HG03025 (cell line): ENCODE measurements around the gene WDR38.
"Not testable (repeated sequence)": the region's sequence is repeated elsewhere in the genome, so short reads cannot be mapped to it uniquely, and the experiment has no call there.

ENCODE experiments used
- ATAC-seq: cut with Tn5 transposase; IDR thresholded peaks from one replicate; pipeline ENCODE4 v1.9.1; 2021; ENCODE audit warnings: mild to moderate bottlenecking, moderate library complexity; ENCODE audit not compliant: unreplicated experiment, low FRiP score

The WDR38 gene

DNA sequence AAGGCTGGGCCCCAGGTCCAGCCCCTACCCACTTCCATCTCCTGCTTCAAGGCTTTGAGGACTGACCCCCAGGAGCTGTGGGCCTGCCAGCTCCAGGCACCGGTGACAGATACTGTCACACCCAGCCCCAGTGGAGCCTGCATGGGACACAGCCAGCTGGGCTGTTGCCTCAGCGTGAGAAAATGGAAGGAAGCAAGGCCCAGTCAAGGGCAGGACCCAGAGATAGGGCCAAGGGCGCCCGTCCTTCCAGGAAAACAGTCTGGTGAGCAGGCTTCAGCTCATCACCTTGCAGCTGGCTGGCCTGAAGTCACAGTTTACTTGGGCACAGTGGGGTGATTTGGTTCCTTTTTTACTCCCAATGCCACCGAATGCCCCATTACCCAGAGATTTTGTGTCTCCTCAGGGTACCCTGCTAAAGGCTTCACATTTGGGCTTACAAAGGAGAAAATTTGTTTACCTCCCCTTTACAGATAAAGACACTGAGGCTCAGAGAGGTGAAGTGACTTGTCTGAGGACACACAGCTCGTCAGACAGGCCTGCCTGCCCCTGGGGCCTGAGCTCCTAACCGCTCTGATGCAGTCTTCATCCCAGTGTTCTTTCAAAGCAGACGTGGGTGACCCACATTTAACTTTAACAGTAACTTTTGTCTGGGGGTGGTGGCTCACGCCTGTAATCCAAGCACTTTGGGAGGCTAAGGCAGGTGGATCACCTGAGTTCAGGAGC, 21.5 kb upstream of the WDR38 start:
- no peak for ATAC-seq

DNA sequence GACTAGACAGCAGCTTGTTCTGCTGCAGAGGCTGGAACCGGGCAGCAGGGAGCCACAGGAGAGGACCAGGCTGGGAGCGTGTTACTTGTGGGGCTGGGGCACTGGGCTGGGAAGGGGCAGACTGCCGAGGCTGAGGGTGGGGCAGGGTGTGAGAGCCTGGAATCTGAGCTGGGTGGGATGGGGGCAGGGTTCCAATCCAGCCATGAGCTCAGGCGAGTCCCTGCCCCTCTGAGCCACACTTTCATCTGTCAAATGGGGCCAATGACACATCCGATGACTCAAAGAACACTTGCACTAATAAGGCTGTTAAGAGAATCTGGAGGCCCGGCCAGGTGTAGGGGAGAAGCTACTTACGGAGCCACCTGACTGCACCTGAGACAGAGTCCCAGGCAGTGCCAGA, 18.7 kb upstream of the WDR38 start:
- ATAC-seq: no peak

DNA sequence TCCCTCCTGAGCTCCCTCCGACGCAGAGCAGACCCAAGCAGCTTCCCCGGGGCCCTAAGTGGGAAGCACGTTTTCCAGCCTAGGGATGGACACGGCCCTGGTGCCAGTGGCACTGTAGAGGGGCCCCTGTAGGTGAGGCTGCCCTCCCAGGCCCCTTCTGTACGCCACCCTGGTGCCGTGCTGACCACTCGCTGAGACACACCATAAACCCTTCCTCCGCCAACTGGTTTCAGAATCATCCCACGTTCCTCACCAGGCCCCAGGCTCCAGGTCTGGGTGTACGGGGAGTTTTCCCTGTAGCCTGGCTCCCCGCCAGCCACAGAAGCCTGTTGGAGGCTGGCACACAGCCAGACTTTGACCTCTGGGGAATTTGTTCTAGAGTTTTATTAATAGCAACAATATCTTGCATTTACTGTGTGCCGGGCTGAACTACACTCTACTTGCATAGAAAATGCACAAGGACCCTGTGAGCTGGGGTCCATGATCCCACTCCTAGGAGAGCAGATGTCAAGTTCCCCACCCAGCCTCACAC, 18.2 kb upstream of the WDR38 start:
- no peak for ATAC-seq

DNA sequence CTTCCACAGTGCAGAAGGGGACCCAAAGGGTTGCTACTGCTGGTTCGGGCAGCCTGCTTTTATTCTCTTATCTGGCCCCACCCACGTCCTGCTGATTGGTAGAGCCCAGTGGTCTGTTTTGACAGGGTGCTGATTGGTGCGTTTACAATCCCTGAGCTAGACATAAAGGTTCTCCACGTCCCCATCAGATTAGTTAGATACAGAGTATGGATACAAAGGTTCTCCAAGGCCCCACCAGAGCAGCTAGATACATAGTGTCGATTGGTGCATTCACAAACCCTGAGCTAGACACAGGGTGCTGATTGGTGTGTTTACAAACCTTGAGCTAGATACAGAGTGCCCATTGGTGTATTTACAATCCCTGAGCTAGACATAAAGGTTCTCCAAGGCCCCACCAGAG, 15.1 kb upstream of the WDR38 start:
- not testable (repeated sequence) for ATAC-seq

DNA sequence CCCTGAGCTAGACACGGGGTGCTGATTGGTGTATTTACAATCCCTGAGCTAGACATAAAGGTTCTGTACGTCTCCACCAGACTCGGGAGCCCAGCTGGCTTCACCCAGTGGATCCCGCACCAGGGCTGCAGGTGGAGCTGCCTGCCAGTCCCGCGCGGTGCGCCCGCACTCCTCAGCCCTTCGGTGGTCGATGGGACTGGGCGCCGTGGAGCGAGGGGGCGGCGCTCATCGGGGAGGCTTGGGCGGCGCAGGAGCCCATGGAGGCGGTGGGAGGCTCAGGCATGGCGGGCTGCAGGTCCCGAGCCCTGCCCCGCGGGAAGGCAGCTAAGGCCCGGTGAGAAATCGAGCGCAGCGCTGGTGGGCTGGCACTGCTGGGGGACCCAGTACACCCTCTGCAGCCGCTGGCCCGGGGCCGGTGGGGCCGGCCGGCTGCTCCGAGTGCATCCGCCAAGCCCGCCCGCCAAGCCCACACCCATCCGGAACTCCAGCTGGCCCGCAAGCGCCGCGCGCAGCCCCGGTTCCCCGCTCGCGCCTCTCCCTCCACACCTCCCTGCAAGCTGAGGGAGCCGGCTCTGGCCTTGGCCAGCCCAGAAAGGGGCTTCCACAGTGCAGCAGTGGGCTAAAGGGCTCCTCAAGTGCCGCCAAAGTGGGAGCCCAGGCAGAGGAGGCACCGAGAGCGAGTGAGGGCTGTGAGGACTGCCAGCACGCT, 14.5 kb upstream of the WDR38 start:
- not testable (repeated sequence) for ATAC-seq

DNA sequence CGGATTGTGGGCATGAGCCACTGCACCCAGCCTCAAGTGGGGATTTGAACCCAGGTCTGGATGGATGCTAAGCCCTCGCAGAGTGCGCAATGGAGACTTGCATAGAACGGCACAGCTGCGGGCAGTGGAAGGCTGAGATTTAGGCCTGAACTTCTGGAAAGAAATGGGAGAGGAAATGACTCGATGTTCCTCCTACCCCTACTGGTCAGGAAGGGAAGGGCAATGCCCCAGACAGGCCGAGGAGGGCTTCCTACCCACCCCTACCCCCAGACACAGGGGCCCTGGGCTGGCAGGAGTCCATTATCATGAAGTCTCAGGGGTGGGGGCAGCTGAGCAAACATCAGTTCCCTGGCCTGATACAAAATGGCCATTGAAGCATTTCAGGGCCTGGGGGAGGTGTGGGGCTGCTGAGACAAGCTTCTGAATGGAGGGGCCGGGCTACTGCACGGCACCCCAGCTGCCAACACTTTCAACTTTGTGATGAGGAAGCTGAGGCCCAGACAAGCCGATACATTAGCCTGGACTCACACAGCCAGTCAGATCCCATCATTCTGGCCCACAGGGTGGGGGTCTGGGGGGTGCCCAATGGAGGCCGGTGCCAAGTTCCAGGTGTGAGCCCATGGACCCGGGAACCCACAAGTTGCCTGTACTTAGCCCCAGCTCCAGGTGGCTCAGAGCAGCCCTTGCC, 13.5 kb upstream of the WDR38 start:
- no peak for ATAC-seq

DNA sequence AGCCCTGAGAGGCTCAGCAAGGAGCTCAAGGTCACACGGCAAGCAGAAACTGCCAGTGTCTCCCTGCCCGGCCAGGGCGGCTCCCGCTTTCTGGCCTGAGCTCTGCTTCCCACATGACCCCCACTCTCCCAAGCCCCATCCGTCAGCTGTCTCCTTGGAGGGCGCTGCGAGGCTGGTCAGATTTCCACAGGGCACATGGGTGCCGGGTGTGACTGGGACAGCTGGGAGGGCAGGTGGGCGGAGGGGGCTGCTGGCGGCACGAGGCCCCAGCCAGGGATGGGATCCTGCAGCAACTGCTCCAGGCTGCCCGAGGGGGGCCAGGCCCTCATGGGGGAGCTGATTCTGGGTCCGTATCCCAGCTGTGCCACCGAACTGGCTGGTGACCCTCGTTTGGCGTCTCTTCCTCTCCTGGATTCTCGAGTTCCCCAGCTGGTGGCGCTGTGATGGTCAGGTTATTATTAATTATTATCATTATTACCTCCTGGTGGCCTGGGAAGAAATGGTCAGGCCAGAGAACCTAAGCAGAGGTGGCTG, 12.9 kb upstream of the WDR38 start:
- ATAC-seq: no peak

DNA sequence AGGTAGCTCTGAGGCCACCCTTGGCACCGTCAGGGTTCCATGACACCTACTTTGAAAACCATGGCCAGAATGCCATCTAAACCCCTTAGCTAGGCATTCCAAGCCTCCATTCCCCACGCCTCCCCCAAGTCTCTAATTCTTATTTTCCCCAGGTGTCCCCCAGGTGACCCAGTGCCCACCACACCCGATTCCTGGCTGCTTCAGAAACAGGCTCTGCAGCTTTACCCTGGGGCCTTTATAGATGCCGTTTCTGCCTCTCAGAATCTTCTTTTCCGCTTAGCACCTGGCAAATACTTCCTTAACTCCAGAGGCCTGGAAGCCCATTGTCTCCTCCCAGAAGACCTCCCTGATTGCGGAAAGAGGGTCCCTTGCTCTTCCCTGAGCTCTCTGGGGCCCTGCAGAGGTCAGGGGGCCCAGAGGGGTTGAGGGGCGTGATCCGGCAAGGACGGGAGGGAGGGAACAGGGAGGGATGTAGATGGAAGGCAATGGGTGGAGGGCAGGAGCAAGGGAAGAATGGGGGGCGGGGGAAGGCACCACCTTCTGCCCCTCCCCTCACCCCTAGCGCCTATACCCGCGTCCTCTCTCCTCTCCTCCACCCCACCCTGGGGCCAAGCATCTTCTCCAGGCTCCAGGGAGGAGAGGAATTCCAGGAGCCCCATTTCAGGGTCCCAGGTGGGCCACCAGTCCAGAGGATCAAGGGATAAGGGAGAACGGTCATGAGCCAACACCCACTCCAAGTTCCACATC, 12.0 kb upstream of the WDR38 start:
- no peak for ATAC-seq

DNA sequence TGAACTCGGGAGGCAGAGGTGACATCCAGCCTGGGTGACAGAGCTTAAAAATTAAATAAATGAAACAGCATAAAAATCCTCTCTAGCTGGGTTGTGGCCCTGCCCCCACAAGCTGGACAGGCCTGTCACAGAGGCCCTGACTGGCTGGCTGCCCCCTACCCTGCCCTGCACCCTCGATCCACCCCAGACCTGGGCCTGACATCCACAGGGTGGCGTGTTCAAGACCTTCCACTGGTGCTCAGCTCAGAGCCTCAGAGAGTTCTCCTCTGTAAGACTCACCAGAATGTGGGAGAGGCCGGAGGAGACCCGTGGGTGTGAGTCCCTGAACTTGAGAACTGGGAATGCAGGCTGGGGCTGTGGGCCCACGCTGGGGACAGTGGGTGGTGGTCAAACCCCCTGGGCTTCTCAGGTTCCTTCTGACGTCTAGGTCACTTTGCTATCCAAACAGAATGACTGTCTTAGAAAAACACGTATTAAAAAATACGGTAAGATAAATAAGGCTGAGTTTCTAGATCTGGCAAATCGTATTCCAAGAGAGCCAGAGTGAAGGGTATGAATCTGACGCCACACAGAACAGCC, 9.7 kb upstream of the WDR38 start:
- no peak for ATAC-seq

DNA sequence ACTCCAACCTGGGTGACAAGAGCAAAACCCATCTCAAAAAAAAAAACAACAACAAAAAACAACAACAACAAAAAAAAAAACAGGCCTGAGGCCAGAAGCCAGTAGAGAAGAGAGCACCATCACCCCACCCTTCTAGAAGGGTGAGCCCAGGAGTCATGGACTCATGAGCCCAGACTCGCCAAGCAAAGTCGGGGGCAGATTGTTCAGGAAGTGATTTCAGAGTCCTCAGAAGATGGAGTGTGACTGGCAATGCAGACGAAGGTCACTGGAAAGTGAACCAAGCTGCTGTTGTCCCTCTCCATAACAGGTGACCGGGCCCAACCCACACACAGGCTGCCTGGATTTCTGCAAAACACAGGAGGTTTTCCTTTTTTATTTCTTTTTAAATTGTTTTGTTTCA, 9.0 kb upstream of the WDR38 start:
- ATAC-seq: no peak

DNA sequence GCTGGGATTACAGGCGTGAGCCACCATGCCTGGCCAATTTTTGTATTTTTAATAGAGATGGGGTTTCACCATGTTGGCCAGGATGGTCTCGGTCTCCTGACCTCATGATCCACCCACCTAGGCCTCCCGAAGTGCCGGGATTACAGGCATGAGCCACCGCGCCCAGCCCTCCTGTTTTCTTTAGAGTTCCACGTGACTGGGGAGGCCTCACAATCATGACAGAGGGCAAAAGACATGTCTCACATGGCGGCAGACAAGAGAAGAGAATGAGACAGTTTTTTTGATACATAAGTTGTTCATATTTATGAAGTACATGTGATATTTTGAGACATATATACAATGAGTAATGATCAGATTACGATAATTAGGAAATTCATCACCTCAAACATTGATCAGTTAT, 6.8 kb upstream of the WDR38 start:
- not testable (repeated sequence) for ATAC-seq

DNA sequence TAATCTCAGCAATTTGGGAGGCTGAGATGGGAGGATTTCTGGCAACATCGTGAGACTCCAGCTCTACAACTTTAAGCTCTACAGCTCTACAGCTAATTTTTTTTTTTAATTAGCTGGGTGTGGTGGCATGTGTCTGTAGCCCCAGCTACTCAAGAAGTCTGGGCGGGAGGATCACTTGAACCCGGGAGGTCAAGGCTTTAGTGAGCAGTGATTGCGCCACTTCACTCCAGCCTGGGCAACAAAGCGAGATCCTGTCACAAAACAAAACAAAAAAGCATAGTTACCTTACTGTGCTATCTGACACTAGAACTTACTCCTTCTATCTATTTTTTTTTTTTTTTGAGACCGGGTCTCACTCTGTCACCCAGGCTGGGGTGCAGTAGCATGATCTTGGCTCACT, 6.3 kb upstream of the WDR38 start:
- ATAC-seq: no peak

DNA sequence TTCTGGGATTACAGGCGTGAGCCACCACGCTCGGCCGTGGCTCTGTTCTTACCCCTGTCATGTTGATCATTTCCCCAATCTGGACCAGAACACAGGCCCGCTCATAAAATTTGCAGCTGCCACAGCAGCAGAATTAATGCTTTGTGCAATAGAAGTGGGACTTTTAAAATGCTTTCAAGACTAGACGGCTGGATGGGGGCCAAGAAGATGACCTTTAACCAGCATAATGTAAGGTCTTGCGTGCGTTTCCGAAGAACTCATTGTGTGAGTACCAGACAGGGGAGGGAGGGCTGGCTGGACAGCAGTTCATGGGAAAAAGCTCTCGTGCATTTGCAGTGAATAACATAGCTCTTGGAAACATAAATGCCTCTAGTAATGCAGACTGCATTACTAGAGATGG, 3.5 kb upstream of the WDR38 start:
- ATAC-seq: no peak

DNA sequence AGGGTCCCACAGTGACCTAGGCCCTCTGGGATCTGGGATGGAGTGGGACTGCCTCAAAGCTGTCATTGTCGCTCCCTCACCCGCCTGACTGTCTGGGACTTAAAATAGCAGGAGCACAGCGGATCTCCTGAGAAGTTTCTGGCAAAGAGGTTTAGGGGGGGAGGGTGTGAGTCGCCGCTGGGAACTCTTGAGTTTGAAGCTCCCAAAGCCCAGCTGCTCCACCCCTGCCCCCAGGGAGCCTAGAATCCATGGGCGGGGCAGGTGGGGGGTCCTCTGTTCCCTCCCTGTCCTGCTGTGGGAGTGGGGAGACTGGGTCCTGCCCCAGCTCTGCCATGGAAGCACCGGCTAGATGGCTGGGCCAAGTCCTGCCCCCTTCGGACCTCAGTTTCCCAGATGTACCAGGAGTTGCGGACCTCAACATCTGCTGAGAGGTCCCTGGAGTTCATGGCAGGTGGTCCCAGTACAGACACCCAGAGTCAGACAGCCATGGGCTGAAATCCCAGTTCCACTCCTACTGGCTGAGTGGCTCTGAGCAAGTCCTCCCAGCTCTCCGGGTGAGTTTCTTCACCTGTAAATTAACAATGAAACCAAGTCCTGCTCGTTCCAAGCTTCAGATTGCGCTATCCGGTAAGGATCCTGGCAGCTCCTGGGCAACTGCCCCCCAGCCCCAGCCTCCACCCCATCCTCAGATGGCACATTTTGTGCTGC, 985 bp upstream of the WDR38 start:
- no peak for ATAC-seq

DNA sequence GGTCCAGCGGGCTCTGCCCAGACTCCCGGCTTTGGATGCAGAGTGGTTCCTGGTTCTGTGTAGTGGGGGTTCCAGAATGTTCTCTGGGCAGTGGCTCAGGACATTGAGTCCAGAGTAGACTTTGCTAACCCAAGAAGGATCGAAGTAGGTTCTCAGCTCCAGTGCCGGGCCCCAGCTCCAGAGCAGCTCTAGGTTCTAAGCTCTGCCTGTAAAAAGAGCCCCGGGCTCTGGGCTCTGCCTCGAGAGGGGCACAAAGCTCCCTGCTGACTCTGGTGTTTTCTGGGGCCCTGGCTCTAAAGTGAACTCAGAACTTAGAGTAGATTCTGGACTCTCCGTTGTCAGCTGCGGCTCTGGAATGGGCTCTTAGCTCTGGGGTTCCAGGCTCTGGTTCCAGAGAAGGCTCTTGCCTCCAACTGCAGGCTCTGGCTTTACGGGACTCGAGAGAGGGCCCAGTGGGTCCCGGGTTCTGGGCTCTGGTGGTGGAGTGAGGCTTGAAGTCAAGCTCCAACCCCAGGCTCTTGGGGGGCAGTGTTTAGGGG, 414 bp downstream of the WDR38 start:
- no peak for ATAC-seq

DNA sequence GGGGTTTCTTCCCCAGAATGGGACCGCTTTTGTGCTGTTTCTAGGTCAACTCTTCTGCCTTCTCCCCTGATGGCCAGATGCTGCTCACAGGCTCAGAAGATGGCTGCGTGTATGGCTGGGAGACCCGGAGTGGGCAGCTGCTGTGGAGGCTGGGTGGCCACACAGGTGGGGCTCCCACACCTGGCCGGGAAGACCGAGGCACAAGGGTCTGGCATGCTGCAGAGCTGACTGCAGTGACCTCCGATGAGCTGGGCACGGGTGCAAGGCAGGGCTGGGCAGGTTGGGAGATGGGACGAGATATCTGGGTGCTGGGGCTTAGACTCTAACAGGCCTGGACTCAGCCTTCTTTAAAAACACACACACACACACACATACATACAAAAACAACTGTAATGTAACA, 901 bp downstream of the WDR38 start:
- no peak for ATAC-seq

DNA sequence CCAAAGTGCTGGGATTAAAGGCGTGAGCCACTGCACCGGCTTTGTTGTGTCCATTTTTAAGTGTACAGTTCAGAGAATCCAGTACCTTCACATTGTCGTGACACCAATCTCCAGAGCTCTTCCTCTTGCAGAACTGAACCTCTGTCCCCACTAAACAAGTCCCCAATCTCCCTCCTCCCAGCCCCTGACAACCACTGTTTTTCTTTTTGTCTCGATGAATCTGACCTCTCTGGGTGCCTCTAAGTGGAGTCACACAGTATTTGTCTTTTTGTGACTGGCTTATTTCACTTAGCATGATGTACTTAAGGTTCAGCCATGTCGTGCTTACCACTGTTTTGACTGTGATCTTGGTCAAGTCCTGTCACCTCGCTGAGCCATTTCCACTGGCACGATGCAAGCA, 1.6 kb downstream of the WDR38 start:
- ATAC-seq: no peak

DNA sequence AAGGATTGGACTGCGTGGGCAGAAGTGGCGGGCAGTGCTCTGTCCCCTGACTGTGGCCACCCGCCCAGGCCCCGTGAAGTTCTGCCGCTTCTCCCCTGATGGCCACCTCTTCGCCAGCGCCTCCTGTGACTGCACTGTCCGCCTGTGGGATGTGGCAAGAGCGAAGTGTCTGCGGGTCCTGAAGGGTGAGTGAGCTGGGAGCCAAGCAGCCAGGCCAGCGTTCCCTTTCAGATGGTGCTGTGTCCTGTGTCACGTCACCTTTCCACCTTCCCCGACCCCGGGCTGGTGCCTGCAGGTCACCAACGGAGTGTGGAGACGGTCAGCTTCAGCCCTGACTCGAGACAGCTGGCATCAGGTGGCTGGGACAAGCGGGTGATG, 2.3 kb downstream of the WDR38 start:
- ATAC-seq: no peak
